Pancreas (tissue), 10 donors: ENCODE data around the gene CCDC169. TPM values are rescaled to one million over a fixed set of nuclear protein-coding genes. Genes with fewer than 3 reads are reported as not detected.
"Not testable (repeated sequence)": the region's sequence is repeated elsewhere in the genome, so short reads cannot be mapped to it uniquely, and the experiment has no call there.

Experiments used
- ATAC-seq, 4 donors: fragments of 200-7000 bp; cut with Tn5 transposase; one replicate each; pipeline versions ENCODE4 v1.8.0 to v1.9.1; 2020; ENCODE audit warnings: mild to moderate bottlenecking in 4 of 4, moderate library complexity in 4 of 4
- DNase-seq, 6 donors: peaks; one replicate each; pipeline ENCODE4 v3.0.0-alpha.2; 2020
- FAIRE-seq: peaks from 2 replicates; lab custom pipeline; 2012; peaks lifted over from hg19 to GRCh38; lab: Jason Lieb, UNC
- H3K27ac ChIP-seq, 4 donors: fragments of 200-600 bp; sonication (generic); 1 replicate in 3 of 4; 2 replicates in 1 of 4; pipeline versions ENCODE4 v1.5.0 to v1.8.0; 2020
- H3K27me3 ChIP-seq, 4 donors: fragments of 200-600 bp; one replicate each; pipeline ENCODE4 v1.8.0; 2021
- H3K36me3 ChIP-seq, 3 donors: fragments of 200-600 bp; sonication (generic) in 1 of 3; one replicate each; pipeline versions ENCODE4 v1.5.0 to v1.8.0; 2020 to 2021
- H3K4me1 ChIP-seq, 3 donors: fragments of 200-600 bp; one replicate each; pipeline ENCODE4 v1.8.0; 2021
- H3K4me3 ChIP-seq, 4 donors: fragments of 200-600 bp; sonication (generic) in 2 of 4; one replicate each; pipeline versions ENCODE4 v1.5.0 to v1.8.0; 2020 to 2021
- H3K9me3 ChIP-seq, 4 donors: fragments of 200-600 bp; one replicate each; pipeline ENCODE4 v1.8.0; 2021
- WGBS, 2 donors: extraction: QIAGEN DNeasy Blood & Tissue Kit; methylation state at CpG; one replicate each; pipeline ENCODE4 v1.1.7; 2013; 5-methylcytosine and 5-hydroxymethylcytosine counted together
- intact Hi-C, 3 donors: fragments of 100-400 bp; cut with DNase I; formaldehyde crosslinking; loops; one replicate each; pipeline versions ENCODE4 v1.11.1 to v1.14.2; 2022
- polyA plus RNA-seq, 2 donors: library from polyadenylated mRNA; stranded (reverse); fragments of 200-250 nt; gene quantifications; one replicate each; pipeline ENCODE4 v1.2.3, GENCODE V29; 2013
- total RNA-seq, 6 donors: library from RNA; stranded (reverse); fragmentation: NEBNext Ultra II Directional in 4 of 6; extraction: Animal tissue kit (Norgen Biotek cat#: 25700) in 4 of 6; gene quantifications; one replicate each; pipeline versions ENCODE4 v1.2.1 to v1.2.4, GENCODE V29; 2021 to 2023
- TF ChIP-seq, protein P1 (sequence below), 4 donors: fragments of 200-600 bp; sonication (generic) in 3 of 4; IDR thresholded peaks; one replicate each; pipeline versions ENCODE4 v1.5.0 to v1.8.0; 2021; ENCODE audit warnings: antibody characterized with exemption in 4 of 4
- donor health status: healthy with polysubstance abuse.
- donor health status: DM: no; HTN: no; CAD: no; lungs with moderate emphysema.
- donor health status: DM: no; HTN: no; CAD: no.
- donor health status: control.
- donor health status: control.
- donor health status: Bipolar disorder and iron deficiency.
- donor health status: DM: yes; HTN: yes; CAD: no.
- donor health status: DM: no; HTN: no; CAD: no.
- donor health status: DM: no; HTN: no; CAD: no.
- donor health status: DM: yes; HTN: yes; CAD: no.

CCDC169 gene
- total and polyA plus RNA-seq, 8 donors = 0.08 to 0.55 (median 0.21) TPM

DNA sequence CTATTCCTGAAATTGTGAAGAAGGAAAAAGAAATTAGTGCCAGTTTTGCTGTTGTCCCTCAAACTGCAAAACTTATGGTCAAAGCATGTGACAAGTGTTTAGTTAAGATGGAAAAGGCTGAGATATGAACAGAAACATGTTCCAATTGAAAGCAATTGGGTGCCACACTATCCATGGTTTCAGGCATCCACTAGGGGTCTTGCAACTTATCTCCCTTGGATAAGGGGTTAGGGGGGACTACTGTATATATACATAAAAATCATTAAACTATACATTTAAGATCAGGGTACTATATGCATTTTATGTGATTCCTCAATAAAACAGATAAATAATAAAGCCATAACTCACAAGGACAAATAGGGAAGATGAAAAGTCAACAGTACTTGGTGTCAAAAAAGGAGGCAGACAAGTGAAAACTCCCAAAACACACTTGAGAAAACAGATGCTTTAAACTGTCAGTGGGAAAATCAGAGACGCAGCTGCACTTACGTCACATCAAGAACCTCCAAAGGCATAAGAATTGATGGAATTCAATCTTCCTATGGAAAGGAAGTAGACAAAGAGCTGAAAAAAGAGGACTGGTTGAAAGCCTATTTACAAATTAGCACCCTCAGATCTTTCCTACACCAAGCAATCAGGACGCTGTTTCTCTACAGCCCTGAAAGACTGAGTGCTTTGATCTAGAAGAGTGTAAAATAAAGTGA lies 40.5 kb upstream of the CCDC169 start:
- no peaks in the 10 kb centered on the region for H3K4me1 ChIP-seq
- no peak overlapping the region for H3K4me3 ChIP-seq
- no peaks in the 10 kb centered on the region for H3K9me3 ChIP-seq
- no peak overlapping the region for H3K27ac ChIP-seq
- TF ChIP-seq, protein P1, sequence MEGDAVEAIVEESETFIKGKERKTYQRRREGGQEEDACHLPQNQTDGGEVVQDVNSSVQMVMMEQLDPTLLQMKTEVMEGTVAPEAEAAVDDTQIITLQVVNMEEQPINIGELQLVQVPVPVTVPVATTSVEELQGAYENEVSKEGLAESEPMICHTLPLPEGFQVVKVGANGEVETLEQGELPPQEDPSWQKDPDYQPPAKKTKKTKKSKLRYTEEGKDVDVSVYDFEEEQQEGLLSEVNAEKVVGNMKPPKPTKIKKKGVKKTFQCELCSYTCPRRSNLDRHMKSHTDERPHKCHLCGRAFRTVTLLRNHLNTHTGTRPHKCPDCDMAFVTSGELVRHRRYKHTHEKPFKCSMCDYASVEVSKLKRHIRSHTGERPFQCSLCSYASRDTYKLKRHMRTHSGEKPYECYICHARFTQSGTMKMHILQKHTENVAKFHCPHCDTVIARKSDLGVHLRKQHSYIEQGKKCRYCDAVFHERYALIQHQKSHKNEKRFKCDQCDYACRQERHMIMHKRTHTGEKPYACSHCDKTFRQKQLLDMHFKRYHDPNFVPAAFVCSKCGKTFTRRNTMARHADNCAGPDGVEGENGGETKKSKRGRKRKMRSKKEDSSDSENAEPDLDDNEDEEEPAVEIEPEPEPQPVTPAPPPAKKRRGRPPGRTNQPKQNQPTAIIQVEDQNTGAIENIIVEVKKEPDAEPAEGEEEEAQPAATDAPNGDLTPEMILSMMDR (IDR thresholded peaks at IDR 0.05) = no peak
- FAIRE-seq = no peak
- intact Hi-C loops = no loop called here
- WGBS, 2 donors = 88 to 90% methylated on average over 3 of the region's 3 CpGs
- no peaks in the 10 kb centered on the region for H3K36me3 ChIP-seq
- ATAC-seq = no peak
- no peak for DNase-seq
- no peaks in the 10 kb centered on the region for H3K27me3 ChIP-seq

DNA sequence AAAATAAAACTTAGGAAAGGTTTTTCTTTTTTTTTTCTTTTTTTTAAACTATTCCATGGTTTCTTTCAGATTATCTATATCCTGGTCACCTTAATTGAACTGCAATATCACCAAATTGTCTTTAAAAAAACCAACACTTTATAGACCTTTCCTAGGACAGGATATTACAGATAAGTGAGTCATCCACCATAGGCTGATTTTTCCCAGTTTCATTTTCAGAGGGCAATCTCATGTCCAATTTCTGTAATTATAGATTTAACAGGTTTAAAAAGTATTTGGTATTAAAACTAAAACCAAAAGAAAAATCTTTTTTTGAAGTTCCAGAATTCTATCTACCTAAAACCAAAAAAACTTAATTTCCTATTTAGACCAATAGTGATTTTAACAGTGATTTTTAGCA lies 35.4 kb upstream of the CCDC169 start:
- no peak for DNase-seq
- Histone ChIP-seq H3K27ac (no peak overlapping the region), H3K4me1 (peaks cover 0 to 2% (median 0%) of the 10 kb centered on the region in 3 donors), H3K36me3 (no peaks in the 10 kb centered on the region), H3K4me3 (no peak overlapping the region), H3K27me3 (no peaks in the 10 kb centered on the region), H3K9me3 (no peaks in the 10 kb centered on the region)
- ATAC-seq = no peak
- FAIRE-seq = peak; percentile 78
- TF ChIP-seq, protein P1 (IDR thresholded peaks at IDR 0.05) = no peak
- intact Hi-C loops = no loop called here

DNA sequence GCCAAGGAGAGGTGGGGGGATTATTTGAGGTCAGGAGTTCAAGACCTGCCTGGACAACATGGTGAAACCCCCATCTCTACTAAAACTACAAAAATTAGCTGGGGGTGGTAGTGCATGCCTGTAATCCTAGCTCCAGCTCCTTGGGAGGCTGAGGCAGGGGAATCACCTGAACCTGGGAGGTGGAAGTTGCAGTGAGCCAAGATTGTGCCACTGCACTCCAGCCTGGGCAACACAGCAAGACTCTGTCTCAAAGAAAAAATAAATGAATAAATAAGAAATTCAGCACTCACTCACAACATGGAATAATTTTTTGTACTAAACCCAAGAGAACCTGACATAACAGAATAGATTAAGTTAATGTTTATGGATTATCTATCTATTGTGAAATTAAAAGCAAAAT lies 34.6 kb upstream of the CCDC169 start:
- H3K36me3 ChIP-seq, FAIRE-seq, H3K4me3 ChIP-seq, H3K9me3 ChIP-seq, intact Hi-C loops, H3K27ac ChIP-seq, H3K27me3 ChIP-seq, H3K4me1 ChIP-seq, ATAC-seq, DNase-seq: not testable (repeated sequence)

DNA sequence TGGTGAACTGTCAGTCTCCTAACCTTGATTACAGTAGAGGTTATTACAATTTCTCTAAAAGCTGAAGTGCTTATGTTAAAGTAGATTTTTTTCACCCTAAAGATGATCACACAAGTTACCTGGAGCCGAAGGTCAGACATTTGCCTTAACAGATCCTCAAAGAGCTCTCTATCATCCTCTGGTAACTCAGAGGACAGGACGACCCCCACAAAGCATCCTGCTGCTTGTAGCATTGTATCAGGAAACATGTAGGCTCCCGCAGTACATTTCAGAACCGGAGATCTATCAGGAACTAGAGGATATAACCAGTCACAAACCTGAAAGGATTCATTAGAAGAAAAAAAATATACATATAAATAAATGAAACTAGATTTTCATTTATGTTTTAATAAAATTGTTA lies 33.7 kb upstream of the CCDC169 start:
- FAIRE-seq (no peak), ATAC-seq (no peak), DNase-seq (no peak)
- Histone ChIP-seq H3K27me3 (no peaks in the 10 kb centered on the region), H3K4me1 (peaks cover 0 to 2% (median 0%) of the 10 kb centered on the region in 3 donors), H3K36me3 (no peaks in the 10 kb centered on the region), H3K9me3 (no peaks in the 10 kb centered on the region), H3K4me3 (no peak overlapping the region), H3K27ac (no peak overlapping the region)
- 85 to 88% methylated on average over 4 of the region's 4 CpGs for WGBS, 2 donors
- TF ChIP-seq, protein P1 (IDR thresholded peaks at IDR 0.05) = no peak
- intact Hi-C loops = no loop called here

DNA sequence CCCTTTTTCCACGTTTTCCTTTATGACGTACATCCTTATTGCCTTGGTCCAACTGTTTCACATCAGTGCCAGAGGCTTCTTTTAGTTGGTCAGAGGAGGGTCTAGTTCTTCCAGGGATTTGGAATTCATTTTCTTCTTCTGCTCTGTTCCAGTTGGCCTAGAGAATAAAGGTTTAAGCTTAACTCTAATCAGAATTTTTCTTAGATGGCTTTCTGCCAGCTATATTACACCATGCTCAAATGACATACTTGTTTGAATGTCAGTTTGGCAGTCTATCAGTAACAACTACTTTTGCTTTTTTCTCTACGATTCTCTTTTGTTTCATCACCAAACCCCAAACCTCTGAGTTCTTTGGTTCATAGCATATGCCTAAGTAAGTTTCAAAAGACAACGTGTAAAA lies 31.7 kb upstream of the CCDC169 start:
- Histone ChIP-seq H3K36me3 (peaks cover 0 to 3% (median 0%) of the 10 kb centered on the region in 3 donors), H3K4me3 (no peak overlapping the region), H3K4me1 (peaks cover 0 to 2% (median 0%) of the 10 kb centered on the region in 3 donors), H3K27ac (no peak overlapping the region), H3K27me3 (no peaks in the 10 kb centered on the region), H3K9me3 (no peaks in the 10 kb centered on the region)
- FAIRE-seq (no peak), DNase-seq (no peak), ATAC-seq (no peak)
- TF ChIP-seq, protein P1 (IDR thresholded peaks at IDR 0.05) = no peak
- intact Hi-C loops = no loop called here
- 73 to 75% methylated on average over 4 of the region's 4 CpGs for WGBS, 2 donors
